ENCODE data around the gene OSR1.
A peak's percentile ranks its signal among the peaks of the same experiment; 100 is the strongest.
"Not testable (repeated sequence)": the region's sequence is repeated elsewhere in the genome, so short reads cannot be mapped to it uniquely, and the experiment has no call there.

Gene OSR1

GRCh38 chr2:19358242-19359020 lies at the start of gene OSR1:
Gene OSR1, minus strand, starts transcription at chr2:19358623. Its CDS starts 4,818 bp downstream, at chr2:19353805.
- Histone ChIP-seq H3K9ac (ENCODE audit: low read depth, low read length) (no peak within 1 kb of the TSS), H3K36me3 (ENCODE audit: control insufficient read depth, insufficient read depth, low read length) (no peaks in the 10 kb centered on the region), H3K4me1 (ENCODE audit: control insufficient read depth, insufficient read depth, low read length) (peaks cover 8% of the 10 kb centered on the region), H3K27me3 (ENCODE audit: control insufficient read depth, insufficient read depth, low read length) (peaks cover 97% of the 10 kb centered on the region), H3K9me3 (ENCODE audit: control insufficient read depth, insufficient read depth, low read length) (no peaks in the 10 kb centered on the region), H3K4me3 (ENCODE audit: low read depth, low read length) (peak within 1 kb of the TSS; percentile 72)

- Histone ChIP-seq H3K27me3 (ENCODE audit: control insufficient read depth, insufficient read depth, low read length) (no peaks in the 10 kb centered on the region), H3K9ac (ENCODE audit: low read depth, low read length) (no peak overlapping the region), H3K9me3 (ENCODE audit: control insufficient read depth, insufficient read depth, low read length) (no peaks in the 10 kb centered on the region), H3K4me3 (ENCODE audit: low read depth, low read length) (no peak overlapping the region), H3K4me1 (ENCODE audit: control insufficient read depth, insufficient read depth, low read length) (no peaks in the 10 kb centered on the region), H3K36me3 (ENCODE audit: control insufficient read depth, insufficient read depth, low read length) (no peaks in the 10 kb centered on the region)
These were observed 45.4 kb upstream of the OSR1 start for GRCh38 chr2:19403785-19404184.

DNA sequence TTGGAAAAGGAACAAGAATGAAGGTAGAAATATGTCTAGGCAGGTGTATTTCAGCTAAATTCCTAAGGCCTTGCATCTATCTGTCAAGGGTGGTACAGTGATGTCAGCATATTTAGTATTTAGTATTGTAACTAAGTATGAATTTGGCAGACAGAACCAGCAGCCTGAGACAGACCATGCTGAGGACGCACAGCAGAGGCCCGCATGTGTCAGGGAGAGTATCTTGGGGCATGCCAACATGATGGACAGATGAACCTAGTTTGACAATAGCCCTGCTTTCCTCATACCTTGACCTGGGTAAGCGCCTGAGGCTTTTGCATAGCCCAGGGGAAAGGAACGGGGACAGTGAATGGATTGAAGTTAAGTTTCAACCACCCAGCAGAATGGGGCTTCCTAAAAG lies 33.8 kb upstream of the OSR1 start:
- Histone ChIP-seq H3K4me1 (ENCODE audit: control insufficient read depth, insufficient read depth, low read length) (no peaks in the 10 kb centered on the region), H3K9ac (ENCODE audit: low read depth, low read length) (no peak overlapping the region), H3K9me3 (ENCODE audit: control insufficient read depth, insufficient read depth, low read length) (peaks cover 6% of the 10 kb centered on the region), H3K4me3 (ENCODE audit: low read depth, low read length) (no peak overlapping the region), H3K36me3 (ENCODE audit: control insufficient read depth, insufficient read depth, low read length) (no peaks in the 10 kb centered on the region), H3K27me3 (ENCODE audit: control insufficient read depth, insufficient read depth, low read length) (no peaks in the 10 kb centered on the region)

GRCh38 chr2:19389469-19389868 lies 31.0 kb upstream of the OSR1 start:
- H3K9me3 ChIP-seq (ENCODE audit: control insufficient read depth, insufficient read depth, low read length); H3K4me3 ChIP-seq (ENCODE audit: low read depth, low read length); H3K36me3 ChIP-seq (ENCODE audit: control insufficient read depth, insufficient read depth, low read length); H3K9ac ChIP-seq (ENCODE audit: low read depth, low read length); H3K27me3 ChIP-seq (ENCODE audit: control insufficient read depth, insufficient read depth, low read length); H3K4me1 ChIP-seq (ENCODE audit: control insufficient read depth, insufficient read depth, low read length): not testable (repeated sequence)

- H3K4me1 ChIP-seq (ENCODE audit: control insufficient read depth, insufficient read depth, low read length) = no peaks in the 10 kb centered on the region
- no peak overlapping the region for H3K4me3 ChIP-seq (ENCODE audit: low read depth, low read length)
- H3K27me3 ChIP-seq (ENCODE audit: control insufficient read depth, insufficient read depth, low read length) = no peaks in the 10 kb centered on the region
- no peaks in the 10 kb centered on the region for H3K36me3 ChIP-seq (ENCODE audit: control insufficient read depth, insufficient read depth, low read length)
- no peak overlapping the region for H3K9ac ChIP-seq (ENCODE audit: low read depth, low read length)
- no peaks in the 10 kb centered on the region for H3K9me3 ChIP-seq (ENCODE audit: control insufficient read depth, insufficient read depth, low read length)
These were observed 22.1 kb upstream of the OSR1 start for GRCh38 chr2:19380532-19380931.

DNA sequence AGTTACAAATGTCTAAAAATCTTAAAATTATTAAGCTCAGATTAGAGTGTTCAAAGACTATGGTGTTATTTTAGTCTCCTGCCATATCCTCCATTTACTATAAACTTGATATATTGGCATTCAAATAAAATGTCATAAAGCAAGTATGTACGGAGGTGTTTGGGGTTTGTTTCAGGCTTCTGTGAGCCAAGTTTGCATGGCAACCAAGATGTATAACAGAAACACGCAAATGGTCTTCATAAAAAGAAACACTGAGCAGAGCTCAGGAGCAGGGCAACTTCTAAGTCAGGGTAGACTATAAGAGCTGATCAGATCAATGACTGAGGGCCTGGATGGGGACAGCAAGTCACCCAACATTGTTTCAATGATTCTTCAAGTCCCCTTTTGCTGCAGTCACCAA lies 20.5 kb upstream of the OSR1 start:
- H3K4me1 ChIP-seq (ENCODE audit: control insufficient read depth, insufficient read depth, low read length) = no peaks in the 10 kb centered on the region
- H3K36me3 ChIP-seq (ENCODE audit: control insufficient read depth, insufficient read depth, low read length) = no peaks in the 10 kb centered on the region
- no peaks in the 10 kb centered on the region for H3K27me3 ChIP-seq (ENCODE audit: control insufficient read depth, insufficient read depth, low read length)
- H3K9ac ChIP-seq (ENCODE audit: low read depth, low read length) = no peak overlapping the region
- no peak overlapping the region for H3K4me3 ChIP-seq (ENCODE audit: low read depth, low read length)
- H3K9me3 ChIP-seq (ENCODE audit: control insufficient read depth, insufficient read depth, low read length) = no peaks in the 10 kb centered on the region

- no peaks in the 10 kb centered on the region for H3K36me3 ChIP-seq (ENCODE audit: control insufficient read depth, insufficient read depth, low read length)
- H3K4me3 ChIP-seq (ENCODE audit: low read depth, low read length) = no peak overlapping the region
- H3K27me3 ChIP-seq (ENCODE audit: control insufficient read depth, insufficient read depth, low read length) = no peaks in the 10 kb centered on the region
- H3K9me3 ChIP-seq (ENCODE audit: control insufficient read depth, insufficient read depth, low read length) = no peaks in the 10 kb centered on the region
- H3K9ac ChIP-seq (ENCODE audit: low read depth, low read length) = no peak overlapping the region
- H3K4me1 ChIP-seq (ENCODE audit: control insufficient read depth, insufficient read depth, low read length) = no peaks in the 10 kb centered on the region
These were observed 19.3 kb upstream of the OSR1 start for GRCh38 chr2:19377717-19378116.

DNA sequence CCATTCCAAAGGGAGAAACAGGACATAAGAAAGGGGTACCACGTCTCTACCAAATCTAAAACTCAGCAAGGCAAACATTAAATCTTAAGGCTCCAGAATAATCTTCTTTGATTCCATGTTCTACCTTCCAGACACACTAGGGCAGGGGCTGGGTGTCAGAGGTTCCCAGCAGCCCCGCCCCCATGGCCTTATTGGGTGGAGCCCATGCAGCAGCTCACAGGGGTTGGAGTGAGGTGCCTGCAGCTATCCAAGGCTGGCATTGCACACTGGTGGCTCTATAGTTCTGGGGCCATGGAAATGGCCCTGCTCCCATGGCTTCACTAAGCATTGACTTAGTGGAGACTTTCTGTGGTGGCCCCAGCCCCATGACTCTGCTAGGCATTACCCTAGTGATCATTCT lies 14.9 kb upstream of the OSR1 start:
- Histone ChIP-seq H3K36me3 (ENCODE audit: control insufficient read depth, insufficient read depth, low read length) (no peaks in the 10 kb centered on the region), H3K9ac (ENCODE audit: low read depth, low read length) (no peak overlapping the region), H3K4me1 (ENCODE audit: control insufficient read depth, insufficient read depth, low read length) (no peaks in the 10 kb centered on the region), H3K4me3 (ENCODE audit: low read depth, low read length) (no peak overlapping the region), H3K9me3 (ENCODE audit: control insufficient read depth, insufficient read depth, low read length) (no peaks in the 10 kb centered on the region), H3K27me3 (ENCODE audit: control insufficient read depth, insufficient read depth, low read length) (peaks cover 6% of the 10 kb centered on the region)

DNA sequence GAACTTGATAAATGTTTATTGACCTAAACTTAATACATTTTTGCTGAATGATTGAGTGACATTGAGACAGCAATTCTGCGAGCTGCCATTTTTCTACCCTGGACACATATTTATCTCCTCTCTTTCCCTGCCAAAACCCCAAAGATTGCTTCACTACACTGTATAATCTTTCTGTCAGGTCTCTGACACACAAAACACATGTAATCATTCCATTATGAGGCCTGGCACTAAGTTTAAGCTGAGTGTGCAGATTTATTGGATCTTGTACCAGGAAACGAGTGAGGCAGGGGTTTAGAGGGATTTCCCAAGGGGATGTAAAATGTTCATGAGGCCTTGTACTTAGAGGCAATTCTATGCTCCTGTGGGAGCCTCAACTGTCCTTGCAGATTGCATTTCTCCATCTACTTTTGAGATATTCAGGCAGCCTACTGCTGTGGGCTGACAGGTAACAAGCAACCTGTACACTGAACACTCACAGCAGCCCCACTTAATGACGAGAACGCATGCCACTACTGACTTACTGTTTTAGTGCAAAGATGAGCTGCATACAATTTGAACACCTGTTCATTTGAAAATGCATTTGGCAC lies 13.7 kb upstream of the OSR1 start:
- H3K4me3 ChIP-seq (ENCODE audit: low read depth, low read length) = no peak overlapping the region
- H3K9ac ChIP-seq (ENCODE audit: low read depth, low read length) = no peak overlapping the region
- H3K27me3 ChIP-seq (ENCODE audit: control insufficient read depth, insufficient read depth, low read length) = peaks cover 19% of the 10 kb centered on the region
- H3K36me3 ChIP-seq (ENCODE audit: control insufficient read depth, insufficient read depth, low read length) = no peaks in the 10 kb centered on the region
- no peaks in the 10 kb centered on the region for H3K4me1 ChIP-seq (ENCODE audit: control insufficient read depth, insufficient read depth, low read length)
- no peaks in the 10 kb centered on the region for H3K9me3 ChIP-seq (ENCODE audit: control insufficient read depth, insufficient read depth, low read length)

DNA sequence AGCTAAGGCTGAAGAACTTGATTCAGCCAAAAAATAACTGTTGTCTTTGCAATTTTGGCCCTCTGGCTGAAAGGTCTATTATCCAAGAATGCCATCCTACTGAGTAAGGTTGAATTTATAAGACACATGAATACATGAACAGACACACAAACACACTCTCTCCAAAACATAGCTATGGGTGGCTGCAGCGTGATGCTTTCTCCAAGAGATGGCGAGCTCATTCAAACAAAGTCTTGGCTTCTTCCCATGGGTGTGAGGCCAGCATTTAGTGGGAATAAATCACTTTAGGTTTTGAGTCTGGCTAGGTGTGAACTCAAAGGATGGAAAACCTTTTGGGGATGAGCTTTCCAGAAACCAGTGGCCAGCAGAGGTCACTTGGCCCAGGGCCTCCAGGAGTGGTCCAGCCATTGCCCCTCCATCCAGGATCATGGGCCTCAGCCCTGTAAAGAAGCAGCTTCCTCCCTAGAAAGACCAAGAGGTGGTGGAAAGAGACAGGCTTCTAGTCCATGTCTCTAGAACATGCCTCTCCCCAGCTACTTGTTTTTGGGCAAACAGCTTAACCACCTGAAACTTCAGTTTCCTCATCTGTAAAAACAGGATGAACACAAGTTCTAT lies 11.0 kb upstream of the OSR1 start:
- Histone ChIP-seq H3K27me3 (ENCODE audit: control insufficient read depth, insufficient read depth, low read length) (peaks cover 44% of the 10 kb centered on the region), H3K36me3 (ENCODE audit: control insufficient read depth, insufficient read depth, low read length) (no peaks in the 10 kb centered on the region), H3K4me1 (ENCODE audit: control insufficient read depth, insufficient read depth, low read length) (no peaks in the 10 kb centered on the region), H3K4me3 (ENCODE audit: low read depth, low read length) (no peak overlapping the region), H3K9me3 (ENCODE audit: control insufficient read depth, insufficient read depth, low read length) (no peaks in the 10 kb centered on the region), H3K9ac (ENCODE audit: low read depth, low read length) (no peak overlapping the region)

GRCh38 chr2:19368760-19369159 lies 10.3 kb upstream of the OSR1 start:
- H3K4me3 ChIP-seq (ENCODE audit: low read depth, low read length) = no peak overlapping the region
- no peak overlapping the region for H3K9ac ChIP-seq (ENCODE audit: low read depth, low read length)
- H3K36me3 ChIP-seq (ENCODE audit: control insufficient read depth, insufficient read depth, low read length) = no peaks in the 10 kb centered on the region
- no peaks in the 10 kb centered on the region for H3K9me3 ChIP-seq (ENCODE audit: control insufficient read depth, insufficient read depth, low read length)
- peaks cover 2% of the 10 kb centered on the region for H3K4me1 ChIP-seq (ENCODE audit: control insufficient read depth, insufficient read depth, low read length)
- H3K27me3 ChIP-seq (ENCODE audit: control insufficient read depth, insufficient read depth, low read length) = peaks cover 51% of the 10 kb centered on the region

DNA sequence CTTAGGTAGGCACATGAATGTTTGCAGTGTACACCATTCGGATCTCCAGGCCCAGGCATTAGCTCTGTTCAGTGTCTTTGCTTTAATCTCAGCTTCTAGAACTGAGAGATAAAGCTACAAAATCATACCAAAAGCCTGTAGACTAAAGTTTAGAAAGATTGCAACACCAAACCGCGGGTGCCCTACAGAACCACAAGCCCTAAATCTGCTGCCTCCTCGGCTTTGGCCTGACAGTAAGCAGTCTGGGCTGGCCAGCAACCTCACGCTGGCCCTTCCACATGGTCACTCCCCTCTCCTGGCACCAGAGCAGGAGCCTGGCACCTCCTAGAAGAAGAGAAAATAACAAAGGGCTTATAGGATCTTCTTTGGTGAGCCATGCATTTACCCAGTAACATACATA lies 8.9 kb upstream of the OSR1 start:
- H3K4me1 ChIP-seq (ENCODE audit: control insufficient read depth, insufficient read depth, low read length) = peaks cover 8% of the 10 kb centered on the region
- no peaks in the 10 kb centered on the region for H3K36me3 ChIP-seq (ENCODE audit: control insufficient read depth, insufficient read depth, low read length)

More for the DNA sequence above, 8.9 kb upstream of the OSR1 start:
- Histone ChIP-seq H3K4me3 (ENCODE audit: low read depth, low read length) (no peak overlapping the region), H3K9ac (ENCODE audit: low read depth, low read length) (no peak overlapping the region), H3K9me3 (ENCODE audit: control insufficient read depth, insufficient read depth, low read length) (no peaks in the 10 kb centered on the region), H3K27me3 (ENCODE audit: control insufficient read depth, insufficient read depth, low read length) (peaks cover 65% of the 10 kb centered on the region)
